HCT116 (cell line): ENCODE results near the gene TBC1D30. TPM values are rescaled to one million over a fixed set of nuclear protein-coding genes. Genes with fewer than 3 reads are reported as not detected.

Source experiments
- ATAC-seq: fragments of 200-7000 bp; cut with Tn5 transposase; 2 replicates; pipeline ENCODE4 v1.9.1; 2020; ENCODE audit warnings: mild to moderate bottlenecking, moderate library complexity
- BruUV-seq: library from RNA; stranded (reverse); fragments of 400-500 nt; replicated peaks from 2 replicates; lab custom pipeline; 2021; lab: Mats Ljungman, UMichigan
- CTCF ChIA-PET: fragments of 300-600 bp; sonication (Branson Sonifier 250); formaldehyde crosslinking; loops from one replicate; lab custom pipeline; 2021; ENCODE audit warnings: antibody characterized with exemption; lab: Charles Lee
- POLR2A ChIA-PET: fragments of 300-600, 350-600 bp; sonication (Branson Sonifier 250); formaldehyde crosslinking; loops from one replicate; lab custom pipeline; 2021; ENCODE audit warnings: antibody characterized with exemption; lab: Charles Lee
- RAD21 ChIA-PET, 2 experiments: fragments of 300-600 bp; sonication (Branson Sonifier 250); formaldehyde crosslinking; loops; one replicate each; lab custom pipeline; 2023; ENCODE audit warnings: low total read pairs in 2 of 2; ENCODE audit not compliant: uncharacterized antibody in 2 of 2, unreplicated experiment in 2 of 2, low non-redundant PET in 1 of 2; lab: Charles Lee
- DNase-seq: peaks from one replicate; pipeline ENCODE4 v3.0.0-alpha.2; 2010; ENCODE audit warnings: low read depth, low spot score
- H2AFZ ChIP-seq: fragments of 200-600 bp; shearing (Covaris generic), sonication (generic); 2 replicates; pipeline ENCODE4 v1.6.1; 2017; ENCODE audit warnings: low read depth, mixed run types, mixed read lengths, antibody characterized with exemption, low read length; ENCODE audit not compliant: poor library complexity, severe bottlenecking
- H3K27ac ChIP-seq: 2 replicates; pipeline ENCODE4 v1.5.1; 2012; ENCODE audit warnings: low read depth, low read length
- H3K27me3 ChIP-seq: fragments of 200-600 bp; sonication (generic); 2 replicates; pipeline ENCODE4 v1.6.1; 2016; ENCODE audit warnings: mixed run types, low read length, mixed read lengths; ENCODE audit not compliant: insufficient read depth
- H3K36me3 ChIP-seq, 2 experiments: fragments of 200-500 bp in 1 of 2; fragments of 200-600 bp in 1 of 2; sonication (Bioruptor generic) in 1 of 2; sonication (generic) in 1 of 2; 2 replicates each; pipeline versions ENCODE4 v1.5.1 to v1.6.1; 2014 to 2016; ENCODE audit warnings: low read length in 2 of 2, inconsistent platforms in 1 of 2, mixed read lengths in 1 of 2, mixed run types in 1 of 2; ENCODE audit not compliant: insufficient read depth in 2 of 2, control insufficient read depth in 1 of 2
- H3K4me1 ChIP-seq, 2 experiments: fragments of 200-600 bp in 1 of 2; sonication (generic) in 1 of 2; 2 replicates each; pipeline versions ENCODE4 v1.5.1 to v1.6.1; 2012 to 2017; ENCODE audit warnings: low read length in 2 of 2, inconsistent platforms in 1 of 2, mild to moderate bottlenecking in 1 of 2, mixed read lengths in 1 of 2, mixed run types in 1 of 2, moderate library complexity in 1 of 2; ENCODE audit not compliant: insufficient read depth in 2 of 2, control insufficient read depth in 1 of 2
- H3K4me2 ChIP-seq: fragments of 200-600 bp; sonication (generic); 2 replicates; pipeline ENCODE4 v1.6.1; 2017; ENCODE audit warnings: mixed run types, low read length, mixed read lengths
- H3K4me3 ChIP-seq, 2 experiments: fragments of 200-600 bp in 1 of 2; sonication (generic) in 1 of 2; replicated peaks in 1 of 2; 2 replicates each; pipeline ENCODE4 v1.5.1; 2011 to 2016; ENCODE audit warnings: low read length in 2 of 2, control low read depth in 1 of 2, low read depth in 1 of 2, mild to moderate bottlenecking in 1 of 2, mixed read lengths in 1 of 2, mixed run types in 1 of 2
- H3K79me2 ChIP-seq: fragments of 200-600 bp; sonication (generic); 2 replicates; pipeline ENCODE4 v1.6.1; 2017; ENCODE audit warnings: mild to moderate bottlenecking, mixed run types, low read length, moderate library complexity, mixed read lengths; ENCODE audit not compliant: insufficient read depth
- H3K9ac ChIP-seq: fragments of 200-600 bp; sonication (generic); 2 replicates; pipeline ENCODE4 v1.6.1; 2016; ENCODE audit warnings: low read length, mixed read lengths
- H3K9me2 ChIP-seq: fragments of 200-600 bp; sonication (generic), shearing (Covaris generic); 2 replicates; pipeline ENCODE4 v1.6.1; 2017; ENCODE audit warnings: mixed run types, mild to moderate bottlenecking, moderate library complexity; ENCODE audit not compliant: insufficient read depth
- H3K9me3 ChIP-seq, 2 experiments: fragments of 200-500 bp in 1 of 2; fragments of 200-600 bp in 1 of 2; sonication (Bioruptor generic) in 1 of 2; sonication (generic) in 1 of 2; 2 replicates each; pipeline ENCODE4 v1.6.1; 2014 to 2017; ENCODE audit warnings: low read length in 2 of 2, mixed read lengths in 2 of 2, inconsistent platforms in 1 of 2, low read depth in 1 of 2, mild to moderate bottlenecking in 1 of 2, mixed run types in 1 of 2, moderate library complexity in 1 of 2; ENCODE audit not compliant: control insufficient read depth in 1 of 2, insufficient read depth in 1 of 2
- H4K20me1 ChIP-seq: fragments of 200-600 bp; sonication (generic), shearing (Covaris generic); 2 replicates; pipeline ENCODE4 v1.6.1; 2017; ENCODE audit warnings: mixed run types, mild to moderate bottlenecking, moderate library complexity; ENCODE audit not compliant: insufficient read depth
- ATF3 ChIP-seq: IDR thresholded peaks from 2 replicates; pipeline ENCODE4 v1.6.1; 2012
- REST ChIP-seq: IDR thresholded peaks from 2 replicates; pipeline ENCODE4 v1.6.1; 2012; ENCODE audit warnings: low read depth
- intact Hi-C: fragments of 100-400 bp; cut with micrococcal nuclease; formaldehyde crosslinking; loops from 2 replicates; pipeline ENCODE4 v1.10.0; 2022
- total RNA-seq: library from RNA; stranded (reverse); gene quantifications from one replicate; pipeline ENCODE4 v1.2.1, GENCODE V29; 2021; ENCODE audit not compliant: unreplicated experiment

The TBC1D30 gene
- total RNA-seq, 1 experiment from 2014 or later = 24.1 TPM

GRCh38 chr12:64806593-64807460 lies 17.6 kb upstream of the TBC1D30 start:
- Histone ChIP-seq H3K4me2 (no peak overlapping the region), H3K4me1 (peaks cover 0 to 25% of the 10 kb centered on the region in 2 experiments; a peak in 2 of 4 replicates), H3K79me2 (peaks cover 40% of the 10 kb centered on the region), H3K4me3 (no peak overlapping the region), H3K27ac (no peak overlapping the region), H3K27me3 (no peaks in the 10 kb centered on the region), H3K9me3 (no peaks in the 10 kb centered on the region), H2AFZ (no peak overlapping the region), H4K20me1 (peaks cover 11% of the 10 kb centered on the region; the same call in 1 of the 2 replicates), H3K36me3 (no peaks in the 10 kb centered on the region), H3K9me2 (no peaks in the 10 kb centered on the region), H3K9ac (no peak overlapping the region)
- BruUV-seq = no TSS peak
- TF ChIP-seq ATF3 (no peak), REST (no peak)
- DNase-seq (no peak), ATAC-seq (no peak)
- intact Hi-C loops = no loop called here
- POLR2A ChIA-PET = no interaction called here
- RAD21 ChIA-PET = no interaction called here
- CTCF ChIA-PET = interaction anchor here (1.0 to 2.2 kb wide), 2 partner anchors 11 kb away, joined by 5 to 6 read pairs; no protein-coding TSS in a partner anchor
